Epithelial cell of esophagus (primary cell): Measurements from ENCODE around the gene GDF10.

Source experiments
- DNase-seq: peaks from one replicate; pipeline ENCODE4 v3.0.0; 2010; ENCODE audit warnings: low read depth
- H3K4me3 ChIP-seq: 2 replicates; pipeline ENCODE4 v1.5.1; 2011; ENCODE audit warnings: mild to moderate bottlenecking, low read length, control low read depth
- TF ChIP-seq, protein P1 (sequence below): IDR thresholded peaks from 2 replicates; pipeline ENCODE4 v1.5.1; 2011; ENCODE audit warnings: low read depth, mild to moderate bottlenecking, low read length, control low read depth, inconsistent platforms; ENCODE audit not compliant: insufficient read depth; ENCODE audit errors: missing control alignments

Gene GDF10

DNA sequence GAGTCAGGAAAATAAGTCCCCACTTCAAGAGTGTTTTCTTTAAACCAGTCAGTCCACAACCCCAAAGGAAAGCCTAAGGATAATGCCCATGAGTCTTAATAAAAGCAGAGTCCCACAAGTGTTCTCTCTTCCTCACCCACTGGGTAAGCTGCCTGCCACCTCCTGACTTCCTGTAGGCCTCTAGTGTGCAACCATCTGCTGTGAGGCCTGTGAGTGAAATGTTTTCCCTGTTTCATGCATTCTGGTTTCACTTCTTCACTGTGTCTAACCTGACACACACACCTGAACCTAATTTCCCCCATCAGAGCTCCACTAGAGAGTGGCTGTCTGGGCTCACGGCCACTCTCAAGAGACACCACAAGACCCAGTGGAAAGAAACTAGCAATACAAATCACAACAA lies 38.9 kb upstream of the GDF10 start:
- no peak overlapping the region for H3K4me3 ChIP-seq
- DNase-seq: no peak
- TF ChIP-seq, protein P1, sequence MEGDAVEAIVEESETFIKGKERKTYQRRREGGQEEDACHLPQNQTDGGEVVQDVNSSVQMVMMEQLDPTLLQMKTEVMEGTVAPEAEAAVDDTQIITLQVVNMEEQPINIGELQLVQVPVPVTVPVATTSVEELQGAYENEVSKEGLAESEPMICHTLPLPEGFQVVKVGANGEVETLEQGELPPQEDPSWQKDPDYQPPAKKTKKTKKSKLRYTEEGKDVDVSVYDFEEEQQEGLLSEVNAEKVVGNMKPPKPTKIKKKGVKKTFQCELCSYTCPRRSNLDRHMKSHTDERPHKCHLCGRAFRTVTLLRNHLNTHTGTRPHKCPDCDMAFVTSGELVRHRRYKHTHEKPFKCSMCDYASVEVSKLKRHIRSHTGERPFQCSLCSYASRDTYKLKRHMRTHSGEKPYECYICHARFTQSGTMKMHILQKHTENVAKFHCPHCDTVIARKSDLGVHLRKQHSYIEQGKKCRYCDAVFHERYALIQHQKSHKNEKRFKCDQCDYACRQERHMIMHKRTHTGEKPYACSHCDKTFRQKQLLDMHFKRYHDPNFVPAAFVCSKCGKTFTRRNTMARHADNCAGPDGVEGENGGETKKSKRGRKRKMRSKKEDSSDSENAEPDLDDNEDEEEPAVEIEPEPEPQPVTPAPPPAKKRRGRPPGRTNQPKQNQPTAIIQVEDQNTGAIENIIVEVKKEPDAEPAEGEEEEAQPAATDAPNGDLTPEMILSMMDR: no peak

GRCh38 chr10:47261556-47261955 lies 38.4 kb upstream of the GDF10 start:
- TF ChIP-seq, protein P1: no peak
- no peak overlapping the region for H3K4me3 ChIP-seq
- no peak for DNase-seq

- TF ChIP-seq, protein P1: no peak
- DNase-seq: no peak
- H3K4me3 ChIP-seq: no peak overlapping the region
Observed at GRCh38 chr10:47262606-47263533, 37.1 kb upstream of the GDF10 start.

DNA sequence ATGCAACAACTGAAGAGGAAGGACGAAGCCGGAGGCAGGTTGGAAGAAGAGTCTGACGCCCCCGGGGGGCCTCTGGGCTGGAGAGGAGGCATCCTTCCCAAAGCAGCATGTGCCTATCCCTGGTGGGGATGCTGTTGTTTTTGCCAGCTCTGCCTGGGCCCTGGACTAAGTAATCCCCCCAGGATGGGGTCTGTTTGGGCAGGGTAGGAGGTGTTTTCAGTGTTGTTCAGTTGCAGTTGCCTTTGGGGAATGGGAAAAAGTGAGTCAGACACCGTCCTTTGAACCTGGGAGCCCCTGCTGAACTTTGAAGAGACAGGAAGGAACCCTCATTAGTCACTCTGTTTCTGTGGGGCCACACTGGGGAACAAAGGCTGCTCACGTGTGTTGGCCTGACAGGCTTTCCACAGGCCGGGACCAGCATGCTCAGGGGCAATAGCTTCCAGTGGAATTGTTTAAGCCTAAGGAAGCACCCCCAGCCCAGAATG lies 35.2 kb upstream of the GDF10 start:
- TF ChIP-seq, protein P1: no peak
- no peak overlapping the region for H3K4me3 ChIP-seq
- DNase-seq: no peak

GRCh38 chr10:47266602-47267001 lies 33.4 kb upstream of the GDF10 start:
- no peak for DNase-seq
- TF ChIP-seq, protein P1: no peak
- H3K4me3 ChIP-seq: no peak overlapping the region

DNA sequence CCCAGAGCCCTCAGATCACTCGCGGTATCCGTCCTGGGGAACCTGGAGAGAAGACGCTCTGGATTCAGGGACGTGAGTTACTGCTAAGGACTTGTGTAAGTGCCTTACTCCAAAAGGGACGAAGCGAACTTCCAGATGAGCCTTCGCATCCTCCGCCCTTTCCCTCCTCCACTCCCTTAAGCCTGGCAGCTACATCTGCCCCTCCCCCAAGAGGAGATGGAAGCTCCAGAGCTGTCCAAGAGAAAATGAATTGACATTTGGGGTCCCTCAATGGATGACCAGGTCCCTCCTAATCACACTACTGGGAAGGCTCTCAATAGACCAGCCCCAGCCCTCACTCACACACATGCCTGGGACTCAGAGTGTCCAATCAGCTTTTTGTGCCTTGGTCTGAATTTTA lies 31.3 kb upstream of the GDF10 start:
- DNase-seq: no peak
- H3K4me3 ChIP-seq: no peak overlapping the region
- TF ChIP-seq, protein P1: no peak
